Skeletal muscle tissue (tissue), 4 donors: ENCODE data around the gene NLRC3. TPM values are rescaled to one million over a fixed set of nuclear protein-coding genes. Genes with fewer than 3 reads are reported as not detected.

Experiments
- H3K27ac ChIP-seq: one replicate; pipeline ENCODE4 v1.7.0; 2013; ENCODE audit warnings: mild to moderate bottlenecking, low read depth, low read length, inconsistent platforms
- H3K27me3 ChIP-seq, 3 donors: one replicate each; pipeline ENCODE4 v1.7.0; 2013; ENCODE audit warnings: low read length in 3 of 3; ENCODE audit not compliant: control insufficient read depth in 3 of 3, insufficient read depth in 3 of 3
- H3K36me3 ChIP-seq, 3 donors: one replicate each; pipeline ENCODE4 v1.7.0; 2013; ENCODE audit warnings: low read length in 3 of 3; ENCODE audit not compliant: control insufficient read depth in 3 of 3, insufficient read depth in 3 of 3
- H3K4me1 ChIP-seq, 3 donors: one replicate each; pipeline ENCODE4 v1.7.0; 2013; ENCODE audit warnings: low read length in 3 of 3, mild to moderate bottlenecking in 3 of 3; ENCODE audit not compliant: control insufficient read depth in 3 of 3, insufficient read depth in 3 of 3
- H3K4me3 ChIP-seq, 3 donors: one replicate each; pipeline ENCODE4 v1.7.0; 2013; ENCODE audit warnings: low read length in 3 of 3
- H3K9ac ChIP-seq, 3 donors: one replicate each; pipeline ENCODE4 v1.7.0; 2013; ENCODE audit warnings: low read length in 3 of 3, mild to moderate bottlenecking in 3 of 3, moderate library complexity in 2 of 3, low read depth in 1 of 3
- H3K9me3 ChIP-seq, 3 donors: one replicate each; pipeline ENCODE4 v1.7.0; 2013; ENCODE audit warnings: low read length in 3 of 3; ENCODE audit not compliant: control insufficient read depth in 3 of 3
- total RNA-seq: library from RNA; depleted of rRNA; stranded (reverse); fragments of >200 nt; gene quantifications from one replicate; pipeline ENCODE4 v1.2.3, GENCODE V29; 2014
- donor health status: Osteomylitis.

Gene NLRC3
- total RNA-seq, 1 donor from 2014 or later, result 0.52 TPM

- no peak overlapping the region for H3K4me3 ChIP-seq
- H3K4me1 ChIP-seq, result no peaks in the 10 kb centered on the region
- H3K9me3 ChIP-seq, result no peaks in the 10 kb centered on the region
- peaks cover 38 to 53% (median 51%) of the 10 kb centered on the region in 3 donors for H3K36me3 ChIP-seq
- H3K9ac ChIP-seq, result no peak overlapping the region
- no peak overlapping the region for H3K27ac ChIP-seq
- no peaks in the 10 kb centered on the region for H3K27me3 ChIP-seq
Measured at GRCh38 chr16:3520413-3520812, 56.8 kb downstream of the NLRC3 start.

GRCh38 chr16:3519581-3519980, 57.6 kb downstream of the NLRC3 start:
- Histone ChIP-seq H3K9ac (no peak overlapping the region), H3K4me1 (no peaks in the 10 kb centered on the region), H3K4me3 (no peak overlapping the region), H3K36me3 (peaks cover 37 to 53% (median 52%) of the 10 kb centered on the region in 3 donors), H3K27me3 (no peaks in the 10 kb centered on the region), H3K27ac (no peak overlapping the region), H3K9me3 (no peaks in the 10 kb centered on the region)

GRCh38 chr16:3518986-3519348, 58.2 kb downstream of the NLRC3 start:
- Histone ChIP-seq H3K4me1 (no peaks in the 10 kb centered on the region), H3K9me3 (no peaks in the 10 kb centered on the region), H3K9ac (no peak overlapping the region), H3K4me3 (no peak overlapping the region), H3K27ac (no peak overlapping the region), H3K36me3 (peaks cover 42 to 59% (median 56%) of the 10 kb centered on the region in 3 donors), H3K27me3 (no peaks in the 10 kb centered on the region)

GRCh38 chr16:3518292-3518985, 58.8 kb downstream of the NLRC3 start:
- Histone ChIP-seq H3K27me3 (no peaks in the 10 kb centered on the region), H3K27ac (no peak overlapping the region), H3K9me3 (no peaks in the 10 kb centered on the region), H3K4me3 (no peak overlapping the region), H3K4me1 (no peaks in the 10 kb centered on the region), H3K9ac (no peak overlapping the region), H3K36me3 (peaks cover 43 to 58% (median 56%) of the 10 kb centered on the region in 3 donors)

GRCh38 chr16:3515897-3516296, 61.3 kb downstream of the NLRC3 start:
- Histone ChIP-seq H3K36me3 (peaks cover 52 to 68% (median 68%) of the 10 kb centered on the region in 3 donors), H3K4me1 (no peaks in the 10 kb centered on the region)

GRCh38 chr16:3514621-3515020, 62.6 kb downstream of the NLRC3 start:
- Histone ChIP-seq H3K4me3 (no peak overlapping the region), H3K27ac (no peak overlapping the region), H3K27me3 (no peaks in the 10 kb centered on the region), H3K9ac (no peak overlapping the region), H3K36me3 (peaks cover 52 to 69% (median 66%) of the 10 kb centered on the region in 3 donors), H3K9me3 (no peaks in the 10 kb centered on the region), H3K4me1 (no peaks in the 10 kb centered on the region)

More at GRCh38 chr16:3515897-3516296, 61.3 kb downstream of the NLRC3 start:
- Histone ChIP-seq H3K27ac (no peak overlapping the region), H3K9me3 (no peaks in the 10 kb centered on the region), H3K4me3 (no peak overlapping the region), H3K9ac (no peak overlapping the region), H3K27me3 (no peaks in the 10 kb centered on the region)

- no peak overlapping the region for H3K4me3 ChIP-seq
- H3K27ac ChIP-seq, result no peak overlapping the region
- H3K9ac ChIP-seq, result no peak overlapping the region
- no peaks in the 10 kb centered on the region for H3K9me3 ChIP-seq
- no peaks in the 10 kb centered on the region for H3K27me3 ChIP-seq
- no peaks in the 10 kb centered on the region for H3K4me1 ChIP-seq
- H3K36me3 ChIP-seq, result peaks cover 50 to 73% (median 66%) of the 10 kb centered on the region in 3 donors
Measured at GRCh38 chr16:3513892-3514583, 63.2 kb downstream of the NLRC3 start.

GRCh38 chr16:3511286-3512180, 65.7 kb downstream of the NLRC3 start:
- Histone ChIP-seq H3K27me3 (no peaks in the 10 kb centered on the region), H3K4me3 (no peak overlapping the region), H3K9ac (no peak overlapping the region), H3K9me3 (no peaks in the 10 kb centered on the region), H3K4me1 (no peaks in the 10 kb centered on the region), H3K36me3 (peaks cover 56 to 72% (median 70%) of the 10 kb centered on the region in 3 donors), H3K27ac (no peak overlapping the region)

- Histone ChIP-seq H3K9ac (no peak overlapping the region), H3K4me3 (no peak overlapping the region), H3K27ac (no peak overlapping the region), H3K27me3 (no peaks in the 10 kb centered on the region), H3K36me3 (peaks cover 50 to 69% (median 68%) of the 10 kb centered on the region in 3 donors), H3K9me3 (no peaks in the 10 kb centered on the region), H3K4me1 (no peaks in the 10 kb centered on the region)
Measured at GRCh38 chr16:3510416-3510815, 66.8 kb downstream of the NLRC3 start.
